HCT116 (cell line): ENCODE measurements around the gene SYMPK. TPM values are rescaled to one million over a fixed set of nuclear protein-coding genes. Genes with fewer than 3 reads are reported as not detected.

Source experiments
- ATAC-seq: fragments of 200-7000 bp; cut with Tn5 transposase; 2 replicates; pipeline ENCODE4 v1.9.1; 2020; ENCODE audit warnings: mild to moderate bottlenecking, moderate library complexity
- BruUV-seq: library from RNA; stranded (reverse); fragments of 400-500 nt; replicated peaks from 2 replicates; lab custom pipeline; 2021; lab: Mats Ljungman, UMichigan
- CTCF ChIA-PET: fragments of 300-600 bp; sonication (Branson Sonifier 250); formaldehyde crosslinking; loops from one replicate; lab custom pipeline; 2021; ENCODE audit warnings: antibody characterized with exemption; lab: Charles Lee
- POLR2A ChIA-PET: fragments of 300-600, 350-600 bp; sonication (Branson Sonifier 250); formaldehyde crosslinking; loops from one replicate; lab custom pipeline; 2021; ENCODE audit warnings: antibody characterized with exemption; lab: Charles Lee
- RAD21 ChIA-PET, 2 experiments: fragments of 300-600 bp; sonication (Branson Sonifier 250); formaldehyde crosslinking; loops; one replicate each; lab custom pipeline; 2023; ENCODE audit warnings: low total read pairs in 2 of 2; ENCODE audit not compliant: uncharacterized antibody in 2 of 2, unreplicated experiment in 2 of 2, low non-redundant PET in 1 of 2; lab: Charles Lee
- DNase-seq: peaks from one replicate; pipeline ENCODE4 v3.0.0-alpha.2; 2010; ENCODE audit warnings: low read depth, low spot score
- H2AFZ ChIP-seq: fragments of 200-600 bp; shearing (Covaris generic), sonication (generic); 2 replicates; pipeline ENCODE4 v1.6.1; 2017; ENCODE audit warnings: low read depth, mixed run types, mixed read lengths, antibody characterized with exemption, low read length; ENCODE audit not compliant: poor library complexity, severe bottlenecking
- H3K27ac ChIP-seq: 2 replicates; pipeline ENCODE4 v1.5.1; 2012; ENCODE audit warnings: low read depth, low read length
- H3K27me3 ChIP-seq: fragments of 200-600 bp; sonication (generic); 2 replicates; pipeline ENCODE4 v1.6.1; 2016; ENCODE audit warnings: mixed run types, low read length, mixed read lengths; ENCODE audit not compliant: insufficient read depth
- H3K36me3 ChIP-seq, 2 experiments: fragments of 200-500 bp in 1 of 2; fragments of 200-600 bp in 1 of 2; sonication (Bioruptor generic) in 1 of 2; sonication (generic) in 1 of 2; 2 replicates each; pipeline versions ENCODE4 v1.5.1 to v1.6.1; 2014 to 2016; ENCODE audit warnings: low read length in 2 of 2, inconsistent platforms in 1 of 2, mixed read lengths in 1 of 2, mixed run types in 1 of 2; ENCODE audit not compliant: insufficient read depth in 2 of 2, control insufficient read depth in 1 of 2
- H3K4me1 ChIP-seq, 2 experiments: fragments of 200-600 bp in 1 of 2; sonication (generic) in 1 of 2; 2 replicates each; pipeline versions ENCODE4 v1.5.1 to v1.6.1; 2012 to 2017; ENCODE audit warnings: low read length in 2 of 2, inconsistent platforms in 1 of 2, mild to moderate bottlenecking in 1 of 2, mixed read lengths in 1 of 2, mixed run types in 1 of 2, moderate library complexity in 1 of 2; ENCODE audit not compliant: insufficient read depth in 2 of 2, control insufficient read depth in 1 of 2
- H3K4me2 ChIP-seq: fragments of 200-600 bp; sonication (generic); 2 replicates; pipeline ENCODE4 v1.6.1; 2017; ENCODE audit warnings: mixed run types, low read length, mixed read lengths
- H3K4me3 ChIP-seq, 2 experiments: fragments of 200-600 bp in 1 of 2; sonication (generic) in 1 of 2; replicated peaks in 1 of 2; 2 replicates each; pipeline ENCODE4 v1.5.1; 2011 to 2016; ENCODE audit warnings: low read length in 2 of 2, control low read depth in 1 of 2, low read depth in 1 of 2, mild to moderate bottlenecking in 1 of 2, mixed read lengths in 1 of 2, mixed run types in 1 of 2
- H3K79me2 ChIP-seq: fragments of 200-600 bp; sonication (generic); 2 replicates; pipeline ENCODE4 v1.6.1; 2017; ENCODE audit warnings: mild to moderate bottlenecking, mixed run types, low read length, moderate library complexity, mixed read lengths; ENCODE audit not compliant: insufficient read depth
- H3K9ac ChIP-seq: fragments of 200-600 bp; sonication (generic); 2 replicates; pipeline ENCODE4 v1.6.1; 2016; ENCODE audit warnings: low read length, mixed read lengths
- H3K9me2 ChIP-seq: fragments of 200-600 bp; sonication (generic), shearing (Covaris generic); 2 replicates; pipeline ENCODE4 v1.6.1; 2017; ENCODE audit warnings: mixed run types, mild to moderate bottlenecking, moderate library complexity; ENCODE audit not compliant: insufficient read depth
- H3K9me3 ChIP-seq, 2 experiments: fragments of 200-500 bp in 1 of 2; fragments of 200-600 bp in 1 of 2; sonication (Bioruptor generic) in 1 of 2; sonication (generic) in 1 of 2; 2 replicates each; pipeline ENCODE4 v1.6.1; 2014 to 2017; ENCODE audit warnings: low read length in 2 of 2, mixed read lengths in 2 of 2, inconsistent platforms in 1 of 2, low read depth in 1 of 2, mild to moderate bottlenecking in 1 of 2, mixed run types in 1 of 2, moderate library complexity in 1 of 2; ENCODE audit not compliant: control insufficient read depth in 1 of 2, insufficient read depth in 1 of 2
- H4K20me1 ChIP-seq: fragments of 200-600 bp; sonication (generic), shearing (Covaris generic); 2 replicates; pipeline ENCODE4 v1.6.1; 2017; ENCODE audit warnings: mixed run types, mild to moderate bottlenecking, moderate library complexity; ENCODE audit not compliant: insufficient read depth
- ATF3 ChIP-seq: IDR thresholded peaks from 2 replicates; pipeline ENCODE4 v1.6.1; 2012
- CBX3 ChIP-seq: IDR thresholded peaks from 2 replicates; pipeline ENCODE4 v1.6.1; 2012; ENCODE audit warnings: low read depth
- CEBPB ChIP-seq: IDR thresholded peaks from 2 replicates; pipeline ENCODE4 v1.6.1; 2012; ENCODE audit warnings: low read depth
- CTCF ChIP-seq, 3 experiments: fragments of 200-600 bp in 1 of 3; sonication (generic) in 1 of 3; IDR thresholded peaks in 2 of 3; conservative IDR thresholded peaks in 1 of 3; 2 replicates each; pipeline ENCODE4 v1.5.1; 2012 to 2017; ENCODE audit warnings: low read depth in 2 of 3, low read length in 2 of 3, antibody characterized with exemption in 1 of 3, borderline replicate concordance in 1 of 3, control low read depth in 1 of 3, mild to moderate bottlenecking in 1 of 3, mixed read lengths in 1 of 3, mixed run types in 1 of 3, moderate library complexity in 1 of 3; ENCODE audit not compliant: insufficient read depth in 1 of 3
- EGR1 ChIP-seq: IDR thresholded peaks from 2 replicates; pipeline ENCODE4 v1.6.1; 2012; ENCODE audit warnings: low read depth
- ELF1 ChIP-seq: IDR thresholded peaks from 2 replicates; pipeline ENCODE4 v1.6.1; 2012; ENCODE audit warnings: low read depth, borderline replicate concordance
- EZH2phosphoT487 ChIP-seq: fragments of 200-600 bp; IDR thresholded peaks from 2 replicates; pipeline ENCODE4 v1.6.1; 2018; ENCODE audit warnings: antibody characterized with exemption, borderline replicate concordance
- FOSL1 ChIP-seq: IDR thresholded peaks from 2 replicates; pipeline ENCODE4 v1.6.1; 2012; ENCODE audit warnings: low read depth
- POLR2A ChIP-seq: IDR thresholded peaks from 2 replicates; pipeline ENCODE4 v1.7.0; 2011; ENCODE audit warnings: borderline replicate concordance; ENCODE audit not compliant: insufficient read depth, insufficient read length; ENCODE audit errors: extremely low read depth
- POLR2AphosphoS5 ChIP-seq: IDR thresholded peaks from 2 replicates; pipeline ENCODE4 v1.6.1; 2011; ENCODE audit warnings: mild to moderate bottlenecking, low read depth, low read length, moderate library complexity
- RAD21 ChIP-seq: IDR thresholded peaks from 2 replicates; pipeline ENCODE4 v1.6.1; 2012; ENCODE audit warnings: low read depth, mild to moderate bottlenecking
- REST ChIP-seq: IDR thresholded peaks from 2 replicates; pipeline ENCODE4 v1.6.1; 2012; ENCODE audit warnings: low read depth
- SIN3A ChIP-seq: IDR thresholded peaks from 2 replicates; pipeline ENCODE4 v1.6.1; 2012; ENCODE audit warnings: low read depth
- SP1 ChIP-seq: IDR thresholded peaks from 2 replicates; pipeline ENCODE4 v1.6.1; 2012; ENCODE audit warnings: low read depth
- SRF ChIP-seq: IDR thresholded peaks from 2 replicates; pipeline ENCODE4 v1.6.1; 2012; ENCODE audit warnings: low read depth
- TCF7L2 ChIP-seq: IDR thresholded peaks from 2 replicates; pipeline ENCODE4 v1.7.0; 2011; ENCODE audit warnings: borderline replicate concordance, inconsistent platforms; ENCODE audit not compliant: insufficient read depth, insufficient read length; ENCODE audit errors: extremely low read depth
- YY1 ChIP-seq: IDR thresholded peaks from 2 replicates; pipeline ENCODE4 v1.6.1; 2011; ENCODE audit warnings: low read length, low read depth, moderate library complexity, mild to moderate bottlenecking; ENCODE audit not compliant: insufficient replicate concordance; ENCODE audit errors: extremely low read depth
- ZBTB33 ChIP-seq: IDR thresholded peaks from 2 replicates; pipeline ENCODE4 v1.6.1; 2011; ENCODE audit warnings: mild to moderate bottlenecking, low read length, moderate library complexity; ENCODE audit not compliant: insufficient replicate concordance; ENCODE audit errors: extremely low read depth
- ZFX ChIP-seq: fragments of 450-650 bp; IDR thresholded peaks from 2 replicates; pipeline ENCODE4 v1.6.1; 2017
- ZNF274 ChIP-seq: fragments of 200-500 bp; sonication (Bioruptor generic); IDR thresholded peaks from 2 replicates; pipeline ENCODE4 v1.6.1; 2014; ENCODE audit warnings: mild to moderate bottlenecking, low read depth, low read length, inconsistent platforms
- intact Hi-C: fragments of 100-400 bp; cut with micrococcal nuclease; formaldehyde crosslinking; loops from 2 replicates; pipeline ENCODE4 v1.10.0; 2022
- total RNA-seq: library from RNA; stranded (reverse); gene quantifications from one replicate; pipeline ENCODE4 v1.2.1, GENCODE V29; 2021; ENCODE audit not compliant: unreplicated experiment

SYMPK gene
- total RNA-seq, 1 experiment from 2014 or later: 117 TPM

- no TSS peak for BruUV-seq
- no peak for DNase-seq
These were observed 69.8 kb downstream of the SYMPK start for GRCh38 chr19:45793178-45793564.

More at GRCh38 chr19:45793178-45793564, 69.8 kb downstream of the SYMPK start:
- peak overlapping the region; percentile 12 to 99; a peak in 3 of 4 replicates for H3K4me3 ChIP-seq
- intact Hi-C loops: no loop called here
- H3K9me3 ChIP-seq: no peaks in the 10 kb centered on the region
- H3K4me1 ChIP-seq: peaks cover 12 to 20% of the 10 kb centered on the region in 2 experiments; a peak in 3 of 4 replicates
- H2AFZ ChIP-seq: peak overlapping the region; percentile 66
- RAD21 ChIA-PET: no interaction called here
- no peaks in the 10 kb centered on the region for H4K20me1 ChIP-seq
- peaks cover 5 to 9% of the 10 kb centered on the region in 2 experiments; a peak in 2 of 4 replicates for H3K36me3 ChIP-seq
- H3K27ac ChIP-seq: 0 out of 2 replicates have a peak overlapping the region, but pooled peaks have one; percentile 19
- no peaks in the 10 kb centered on the region for H3K27me3 ChIP-seq
- peaks cover 19% of the 10 kb centered on the region for H3K79me2 ChIP-seq
- ATAC-seq: no peak
- H3K4me2 ChIP-seq: peak overlapping the region; percentile 63
- peak overlapping the region; percentile 32 for H3K9ac ChIP-seq
- TF ChIP-seq CBX3: no peak
- no peak for TF ChIP-seq POLR2A
- TF ChIP-seq SRF: no peak
- no peak for TF ChIP-seq ELF1
- no peak for TF ChIP-seq CTCF (IDR thresholded peaks at IDR 0.05 in 2 of 3, conservative IDR thresholded peaks at IDR 0.05 in 1 of 3; ENCODE audit: borderline replicate concordance in 1 of 3, insufficient read depth in 1 of 3, low read depth in 2 of 3, low read length in 2 of 3)
- no peak for TF ChIP-seq SIN3A
- TF ChIP-seq FOSL1: no peak
- no peak for TF ChIP-seq SP1
- TF ChIP-seq ZFX: no peak
- TF ChIP-seq CEBPB: no peak
- TF ChIP-seq EGR1: no peak
- no peak for TF ChIP-seq REST
- TF ChIP-seq YY1: no peak
- TF ChIP-seq POLR2AphosphoS5: no peak
- no peak for TF ChIP-seq RAD21
- TF ChIP-seq ZNF274: no peak
- no peak for TF ChIP-seq TCF7L2
- no peak for TF ChIP-seq ZBTB33
- no peak for TF ChIP-seq ATF3
- TF ChIP-seq EZH2phosphoT487: no peak
- no peaks in the 10 kb centered on the region for H3K9me2 ChIP-seq
- CTCF ChIA-PET: interaction anchor here (0.6 to 1.4 kb wide), 4 partner anchors 14 to 24 kb away, joined by 3 to 17 read pairs (median 8); partner anchors contain the start of gene SIX5
- POLR2A ChIA-PET: interaction anchor here (1.0 kb wide), 1 partner anchor 10 kb away, joined by 6 read pairs; no protein-coding TSS in a partner anchor
